IPS DF 4.7 (cell line): ENCODE results near the gene RASGEF1B.

Experiments used
- DNase-seq: peaks from one replicate; pipeline ENCODE4 v3.0.0-alpha.2; 2013; ENCODE audit warnings: low spot score; ENCODE audit errors: extremely low read depth

RASGEF1B gene

GRCh38 chr4:81399306-81400086 lies 72.2 kb downstream of the RASGEF1B start:
- no peak for DNase-seq

- DNase-seq, result no peak
These were observed 73.3 kb downstream of the RASGEF1B start for GRCh38 chr4:81398379-81398778.

- DNase-seq, result no peak
These were observed 74.1 kb downstream of the RASGEF1B start for GRCh38 chr4:81397635-81398034.

- DNase-seq, result no peak
These were observed 76.5 kb downstream of the RASGEF1B start for GRCh38 chr4:81395239-81395638.

GRCh38 chr4:81392164-81392563 lies 79.5 kb downstream of the RASGEF1B start:
- no peak for DNase-seq

GRCh38 chr4:81389720-81390119 lies 82.0 kb downstream of the RASGEF1B start:
- no peak for DNase-seq

GRCh38 chr4:81380437-81380836 lies 91.3 kb downstream of the RASGEF1B start:
- DNase-seq, result no peak

GRCh38 chr4:81378386-81378785 lies 93.3 kb downstream of the RASGEF1B start:
- no peak for DNase-seq

- no peak for DNase-seq
These were observed 94.5 kb downstream of the RASGEF1B start for GRCh38 chr4:81377191-81377590.

GRCh38 chr4:81376720-81377119 lies 95.0 kb downstream of the RASGEF1B start:
- no peak for DNase-seq
